Gastrocnemius medialis (tissue), 4 donors: ENCODE data around the gene UBL5. TPM values are rescaled to one million over a fixed set of nuclear protein-coding genes. Genes with fewer than 3 reads are reported as not detected.

Experiments used
- ATAC-seq, 2 donors: fragments of 150-250 bp; one replicate each; pipeline ENCODE4 v1.9.1; 2016
- DNase-seq, 2 donors: peaks; one replicate each; pipeline ENCODE4 v3.0.0-alpha.2; 2019
- H3K27ac ChIP-seq, 4 donors: fragments of 200-600 bp; sonication (generic); 1 replicate in 1 of 4; 2 replicates in 3 of 4; pipeline ENCODE4 v1.5.1; 2016 to 2018; ENCODE audit warnings: mild to moderate bottlenecking in 2 of 4, moderate library complexity in 1 of 4
- H3K27me3 ChIP-seq, 3 donors: fragments of 200-600 bp; sonication (generic) in 2 of 3; 1 replicate in 1 of 3; 2 replicates in 2 of 3; pipeline versions ENCODE4 v1.5.1 to v1.6.0; 2016 to 2019; ENCODE audit warnings: mild to moderate bottlenecking in 1 of 3, moderate library complexity in 1 of 3
- H3K36me3 ChIP-seq, 2 donors: fragments of 200-600 bp; sonication (generic) in 1 of 2; one replicate each; pipeline ENCODE4 v1.5.1; 2017 to 2018
- H3K4me1 ChIP-seq, 2 donors: fragments of 200-600 bp; sonication (generic) in 1 of 2; one replicate each; pipeline ENCODE4 v1.5.1; 2016 to 2017; ENCODE audit warnings: mild to moderate bottlenecking in 2 of 2
- H3K4me3 ChIP-seq, 4 donors: fragments of 200-600 bp; sonication (generic) in 3 of 4; 1 replicate in 1 of 4; 2 replicates in 3 of 4; pipeline ENCODE4 v1.5.1; 2016 to 2019; ENCODE audit warnings: mild to moderate bottlenecking in 2 of 4
- H3K9me3 ChIP-seq, 3 donors: fragments of 200-600 bp; sonication (generic) in 2 of 3; 1 replicate in 1 of 3; 2 replicates in 2 of 3; pipeline ENCODE4 v1.5.1; 2016 to 2019
- POLR2A ChIP-seq, 2 donors: fragments of 450-650 bp; IDR thresholded peaks; one replicate each; pipeline ENCODE4 v1.6.1; 2017; ENCODE audit warnings: antibody characterized with exemption in 2 of 2, mild to moderate bottlenecking in 2 of 2, moderate library complexity in 2 of 2
- in situ Hi-C, 4 donors: fragments of 200-750 bp; cut with MboI; loops; one replicate each; pipeline versions ENCODE4 v1.15.0 to v1.8.0; 2017; ENCODE audit warnings: low sequenced_read_pairs in 4 of 4
- intact Hi-C: fragments of 100-400 bp; cut with DNase I; formaldehyde crosslinking; loops from one replicate; pipeline ENCODE4 v1.15.1; 2023; ENCODE audit warnings: low total_unique reads
- total RNA-seq, 4 donors: library from RNA; depleted of rRNA; stranded (reverse); fragments of >200 nt; gene quantifications; one replicate each; pipeline versions ENCODE4 v1.1.0 to v1.2.3, GENCODE V29; 2016
- TF ChIP-seq, protein P1 (sequence below), 5 experiments: fragments of 450-650 bp in 3 of 5; fragments of 200-600 bp in 2 of 5; sonication (generic) in 2 of 5; IDR thresholded peaks in 4 of 5; conservative IDR thresholded peaks in 1 of 5; 1 replicate in 4 of 5; 2 replicates in 1 of 5; pipeline ENCODE4 v1.5.1; 2016 to 2019; ENCODE audit warnings: antibody characterized with exemption in 5 of 5, mild to moderate bottlenecking in 3 of 5, moderate library complexity in 3 of 5

Gene UBL5
- total RNA-seq, 4 donors from 2014 or later: 388 to 612 (median 544) TPM

DNA sequence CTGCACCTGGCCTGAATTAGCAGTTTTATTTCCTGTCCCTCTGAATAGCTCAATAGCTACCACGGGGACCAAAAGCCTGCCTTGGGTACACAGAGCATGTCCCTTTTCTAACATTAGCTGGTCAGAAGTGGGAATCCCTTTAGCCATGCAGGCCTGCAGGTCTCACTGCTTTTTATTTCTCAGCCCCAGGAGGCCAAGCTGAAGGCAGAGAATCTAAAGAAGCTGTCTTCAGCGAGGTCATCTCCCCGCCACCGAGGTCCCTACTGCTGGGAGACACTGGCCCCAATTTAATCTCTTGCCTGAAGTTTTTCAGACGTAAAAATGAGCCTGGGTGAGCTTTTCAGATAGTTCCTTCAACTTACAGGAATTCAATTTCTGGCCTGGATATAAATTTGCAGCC lies 48.1 kb downstream of the UBL5 start:
- no peak for ATAC-seq
- Histone ChIP-seq H3K4me1 (no peaks in the 10 kb centered on the region), H3K4me3 (no peak overlapping the region), H3K36me3 (no peaks in the 10 kb centered on the region), H3K27me3 (no peaks in the 10 kb centered on the region), H3K9me3 (no peaks in the 10 kb centered on the region), H3K27ac (no peak overlapping the region)
- no peak for DNase-seq
- TF ChIP-seq, protein P1, sequence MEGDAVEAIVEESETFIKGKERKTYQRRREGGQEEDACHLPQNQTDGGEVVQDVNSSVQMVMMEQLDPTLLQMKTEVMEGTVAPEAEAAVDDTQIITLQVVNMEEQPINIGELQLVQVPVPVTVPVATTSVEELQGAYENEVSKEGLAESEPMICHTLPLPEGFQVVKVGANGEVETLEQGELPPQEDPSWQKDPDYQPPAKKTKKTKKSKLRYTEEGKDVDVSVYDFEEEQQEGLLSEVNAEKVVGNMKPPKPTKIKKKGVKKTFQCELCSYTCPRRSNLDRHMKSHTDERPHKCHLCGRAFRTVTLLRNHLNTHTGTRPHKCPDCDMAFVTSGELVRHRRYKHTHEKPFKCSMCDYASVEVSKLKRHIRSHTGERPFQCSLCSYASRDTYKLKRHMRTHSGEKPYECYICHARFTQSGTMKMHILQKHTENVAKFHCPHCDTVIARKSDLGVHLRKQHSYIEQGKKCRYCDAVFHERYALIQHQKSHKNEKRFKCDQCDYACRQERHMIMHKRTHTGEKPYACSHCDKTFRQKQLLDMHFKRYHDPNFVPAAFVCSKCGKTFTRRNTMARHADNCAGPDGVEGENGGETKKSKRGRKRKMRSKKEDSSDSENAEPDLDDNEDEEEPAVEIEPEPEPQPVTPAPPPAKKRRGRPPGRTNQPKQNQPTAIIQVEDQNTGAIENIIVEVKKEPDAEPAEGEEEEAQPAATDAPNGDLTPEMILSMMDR (IDR thresholded peaks at IDR 0.05 in 4 of 5, conservative IDR thresholded peaks at IDR 0.05 in 1 of 5): no peak
- TF ChIP-seq POLR2A (IDR thresholded peaks at IDR 0.05): no peak
- in situ Hi-C loops (no loop called here), intact Hi-C loops (no loop called here)

DNA sequence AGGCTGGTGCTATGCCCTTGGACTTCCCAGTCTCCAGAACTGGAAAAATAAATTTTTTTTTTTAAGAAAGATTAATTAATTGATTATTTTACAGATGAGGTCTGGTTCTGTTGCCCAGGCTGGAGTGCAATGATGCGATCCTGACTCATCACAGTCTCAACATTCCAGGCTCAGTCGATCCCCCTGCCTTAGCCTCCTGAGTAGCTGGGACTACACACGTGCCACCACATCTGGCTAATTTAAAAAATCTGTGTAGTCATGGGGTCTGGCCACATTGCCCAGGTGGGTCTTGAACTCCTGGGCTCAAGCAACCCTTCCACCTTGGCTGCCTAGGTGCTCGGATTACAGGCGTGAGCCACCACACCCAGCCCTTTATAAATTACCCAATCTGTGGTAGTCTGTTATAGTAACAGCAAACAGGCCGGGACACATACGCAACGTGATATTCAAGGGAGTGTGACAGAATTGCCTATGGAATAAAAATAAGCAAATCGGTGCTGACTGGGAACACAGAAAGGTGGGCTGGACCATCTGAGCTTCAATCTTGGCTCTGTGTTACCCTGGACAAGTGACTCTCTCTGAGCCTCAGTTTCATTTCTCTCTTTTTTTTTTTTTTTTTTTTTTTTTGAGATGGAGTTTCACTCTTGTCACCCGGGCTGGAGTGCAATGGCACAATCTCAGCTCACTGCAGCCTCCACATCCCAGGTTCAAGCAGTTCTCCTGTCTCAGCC lies 50.2 kb downstream of the UBL5 start:
- intact Hi-C loops: no loop called here
- H3K27ac ChIP-seq: no peak overlapping the region
- H3K27me3 ChIP-seq: no peaks in the 10 kb centered on the region
- no peaks in the 10 kb centered on the region for H3K9me3 ChIP-seq
- DNase-seq (no peak), ATAC-seq (no peak)
- no peak overlapping the region for H3K4me3 ChIP-seq
- H3K36me3 ChIP-seq: no peaks in the 10 kb centered on the region
- no peak for TF ChIP-seq POLR2A (IDR thresholded peaks at IDR 0.05)
- TF ChIP-seq, protein P1 (IDR thresholded peaks at IDR 0.05 in 4 of 5, conservative IDR thresholded peaks at IDR 0.05 in 1 of 5): no peak
- no peaks in the 10 kb centered on the region for H3K4me1 ChIP-seq
- in situ Hi-C loops: no loop called here

DNA sequence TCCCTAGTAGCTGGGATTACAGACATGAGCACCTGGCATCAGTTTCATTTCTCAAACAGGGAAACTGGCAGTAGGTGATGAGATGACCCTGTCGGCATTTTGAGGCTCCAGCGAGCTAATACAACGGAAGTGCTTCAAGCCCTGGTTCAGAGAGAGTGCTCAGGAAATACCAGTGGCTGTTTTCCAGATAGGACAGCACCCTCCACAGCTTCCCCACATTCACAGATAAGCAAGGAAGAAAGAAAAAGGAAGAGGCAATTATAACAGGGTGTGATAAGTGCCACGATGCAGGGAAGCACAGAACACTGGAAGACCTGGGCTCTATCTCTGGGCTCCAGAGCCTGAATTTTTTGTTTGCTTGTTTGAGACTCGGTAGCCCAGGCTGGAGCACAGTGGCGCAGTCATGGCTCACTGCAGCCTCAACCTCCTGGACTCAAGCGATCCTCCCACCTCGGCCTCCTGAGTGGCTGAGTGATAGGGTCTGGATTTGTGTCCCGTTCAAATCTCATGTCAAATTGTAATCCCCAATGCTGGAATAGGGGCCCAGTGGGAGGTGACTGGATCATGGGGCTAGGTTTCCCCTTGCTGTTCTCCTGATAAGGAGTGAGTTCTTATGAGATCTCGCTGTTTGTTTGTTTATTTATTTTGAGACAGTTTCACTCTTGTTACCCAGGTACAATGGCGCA lies 50.9 kb downstream of the UBL5 start:
- no peak overlapping the region for H3K4me3 ChIP-seq
- TF ChIP-seq, protein P1 (IDR thresholded peaks at IDR 0.05 in 4 of 5, conservative IDR thresholded peaks at IDR 0.05 in 1 of 5): no peak
- no peak for TF ChIP-seq POLR2A (IDR thresholded peaks at IDR 0.05)
- intact Hi-C loops (no loop called here), in situ Hi-C loops (no loop called here)
- no peaks in the 10 kb centered on the region for H3K36me3 ChIP-seq
- ATAC-seq (no peak), DNase-seq (no peak)
- H3K9me3 ChIP-seq: no peaks in the 10 kb centered on the region
- H3K4me1 ChIP-seq: no peaks in the 10 kb centered on the region
- no peaks in the 10 kb centered on the region for H3K27me3 ChIP-seq
- no peak overlapping the region for H3K27ac ChIP-seq

Other genes with a start within 250 kb of the UBL5 start
- gene ZNF121, start 243.4 kb upstream of the UBL5 start, total RNA-seq: 10 to 100 TPM; 11.2 to 21.9 (median 14.6) TPM
- 10 to 100 TPM in 3 of 4 donors, 1 to 10 TPM in 1; 8.7 to 17.5 (median 14.4) TPM for gene ZNF561, start 206.7 kb upstream of the UBL5 start, total RNA-seq
- gene ZNF562, start 152.8 kb upstream of the UBL5 start, total RNA-seq: 1 to 10 TPM; 3.0 to 8.1 (median 6.6) TPM
- 1 to 10 TPM in 3 of 4 donors, under 1 TPM in 1; 0.63 to 5.0 (median 2.1) TPM for gene ZNF846, start 59.2 kb upstream of the UBL5 start, total RNA-seq
- gene FBXL12, start 8.8 kb upstream of the UBL5 start, total RNA-seq: 10 to 100 TPM in 3 of 4 donors, 1 to 10 TPM in 1; 7.6 to 28.4 (median 15.1) TPM
- gene PIN1, start 7.4 kb downstream of the UBL5 start, total RNA-seq: 100 to 1,000 TPM in 2 of 4 donors, 10 to 100 TPM in 2; 83.9 to 111 (median 93.4) TPM
- under 1 TPM in 2 of 4 donors, not detected in 2; 0.25 to 0.78 TPM for gene OLFM2, start 108.6 kb downstream of the UBL5 start, total RNA-seq
- gene COL5A3, start 182.6 kb downstream of the UBL5 start, total RNA-seq: 1 to 10 TPM; 5.7 to 9.8 (median 6.6) TPM
- not detected for gene RDH8, start 185.6 kb downstream of the UBL5 start, total RNA-seq